Measurements from ENCODE around the gene ZNF536. TPM values are rescaled to one million over a fixed set of nuclear protein-coding genes. Genes with fewer than 3 reads are reported as not detected.

The ZNF536 gene
- total and polyA plus RNA-seq, 2 of the 13 experiments (the other 11 are each of a cell fraction or from before 2014, with no cell fraction given), result not detected

DNA sequence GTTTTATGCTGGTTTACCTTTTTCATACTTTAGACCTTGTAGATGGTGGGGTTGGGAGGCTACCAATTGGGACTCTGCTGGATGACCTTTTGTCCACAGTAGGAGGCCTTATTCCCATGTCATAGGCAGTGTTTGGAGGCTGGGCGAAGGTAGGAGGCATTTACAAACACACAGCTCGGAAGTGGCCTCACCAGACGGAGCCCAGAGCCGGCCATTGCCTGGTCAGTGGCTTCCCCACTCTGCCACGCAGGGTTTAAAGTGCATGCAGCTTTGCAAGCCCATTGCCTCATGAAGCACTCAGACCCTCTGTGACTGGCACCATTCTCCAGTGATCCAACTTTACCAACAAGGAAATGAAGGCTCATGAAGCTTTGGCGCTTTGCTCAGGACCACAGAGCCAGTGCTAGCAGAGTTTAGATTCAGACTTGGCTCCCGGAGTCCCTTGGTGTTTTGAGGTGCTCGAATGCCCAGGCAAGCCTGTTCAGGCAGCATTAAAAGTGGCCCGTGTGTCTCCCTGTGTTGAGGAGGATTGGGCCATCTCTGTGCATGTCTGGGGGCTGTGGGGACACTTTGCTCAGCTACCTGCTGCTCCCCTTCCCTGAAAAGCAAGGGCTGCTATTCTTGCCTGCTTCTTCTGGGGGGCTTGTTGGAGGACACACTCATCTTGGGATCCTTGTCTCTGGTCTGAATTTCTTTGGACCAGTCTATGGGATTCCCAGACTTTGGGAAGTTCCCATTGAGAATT, 148.7 kb downstream of the ZNF536 start (continued):
- TF ChIP-seq, protein P1, sequence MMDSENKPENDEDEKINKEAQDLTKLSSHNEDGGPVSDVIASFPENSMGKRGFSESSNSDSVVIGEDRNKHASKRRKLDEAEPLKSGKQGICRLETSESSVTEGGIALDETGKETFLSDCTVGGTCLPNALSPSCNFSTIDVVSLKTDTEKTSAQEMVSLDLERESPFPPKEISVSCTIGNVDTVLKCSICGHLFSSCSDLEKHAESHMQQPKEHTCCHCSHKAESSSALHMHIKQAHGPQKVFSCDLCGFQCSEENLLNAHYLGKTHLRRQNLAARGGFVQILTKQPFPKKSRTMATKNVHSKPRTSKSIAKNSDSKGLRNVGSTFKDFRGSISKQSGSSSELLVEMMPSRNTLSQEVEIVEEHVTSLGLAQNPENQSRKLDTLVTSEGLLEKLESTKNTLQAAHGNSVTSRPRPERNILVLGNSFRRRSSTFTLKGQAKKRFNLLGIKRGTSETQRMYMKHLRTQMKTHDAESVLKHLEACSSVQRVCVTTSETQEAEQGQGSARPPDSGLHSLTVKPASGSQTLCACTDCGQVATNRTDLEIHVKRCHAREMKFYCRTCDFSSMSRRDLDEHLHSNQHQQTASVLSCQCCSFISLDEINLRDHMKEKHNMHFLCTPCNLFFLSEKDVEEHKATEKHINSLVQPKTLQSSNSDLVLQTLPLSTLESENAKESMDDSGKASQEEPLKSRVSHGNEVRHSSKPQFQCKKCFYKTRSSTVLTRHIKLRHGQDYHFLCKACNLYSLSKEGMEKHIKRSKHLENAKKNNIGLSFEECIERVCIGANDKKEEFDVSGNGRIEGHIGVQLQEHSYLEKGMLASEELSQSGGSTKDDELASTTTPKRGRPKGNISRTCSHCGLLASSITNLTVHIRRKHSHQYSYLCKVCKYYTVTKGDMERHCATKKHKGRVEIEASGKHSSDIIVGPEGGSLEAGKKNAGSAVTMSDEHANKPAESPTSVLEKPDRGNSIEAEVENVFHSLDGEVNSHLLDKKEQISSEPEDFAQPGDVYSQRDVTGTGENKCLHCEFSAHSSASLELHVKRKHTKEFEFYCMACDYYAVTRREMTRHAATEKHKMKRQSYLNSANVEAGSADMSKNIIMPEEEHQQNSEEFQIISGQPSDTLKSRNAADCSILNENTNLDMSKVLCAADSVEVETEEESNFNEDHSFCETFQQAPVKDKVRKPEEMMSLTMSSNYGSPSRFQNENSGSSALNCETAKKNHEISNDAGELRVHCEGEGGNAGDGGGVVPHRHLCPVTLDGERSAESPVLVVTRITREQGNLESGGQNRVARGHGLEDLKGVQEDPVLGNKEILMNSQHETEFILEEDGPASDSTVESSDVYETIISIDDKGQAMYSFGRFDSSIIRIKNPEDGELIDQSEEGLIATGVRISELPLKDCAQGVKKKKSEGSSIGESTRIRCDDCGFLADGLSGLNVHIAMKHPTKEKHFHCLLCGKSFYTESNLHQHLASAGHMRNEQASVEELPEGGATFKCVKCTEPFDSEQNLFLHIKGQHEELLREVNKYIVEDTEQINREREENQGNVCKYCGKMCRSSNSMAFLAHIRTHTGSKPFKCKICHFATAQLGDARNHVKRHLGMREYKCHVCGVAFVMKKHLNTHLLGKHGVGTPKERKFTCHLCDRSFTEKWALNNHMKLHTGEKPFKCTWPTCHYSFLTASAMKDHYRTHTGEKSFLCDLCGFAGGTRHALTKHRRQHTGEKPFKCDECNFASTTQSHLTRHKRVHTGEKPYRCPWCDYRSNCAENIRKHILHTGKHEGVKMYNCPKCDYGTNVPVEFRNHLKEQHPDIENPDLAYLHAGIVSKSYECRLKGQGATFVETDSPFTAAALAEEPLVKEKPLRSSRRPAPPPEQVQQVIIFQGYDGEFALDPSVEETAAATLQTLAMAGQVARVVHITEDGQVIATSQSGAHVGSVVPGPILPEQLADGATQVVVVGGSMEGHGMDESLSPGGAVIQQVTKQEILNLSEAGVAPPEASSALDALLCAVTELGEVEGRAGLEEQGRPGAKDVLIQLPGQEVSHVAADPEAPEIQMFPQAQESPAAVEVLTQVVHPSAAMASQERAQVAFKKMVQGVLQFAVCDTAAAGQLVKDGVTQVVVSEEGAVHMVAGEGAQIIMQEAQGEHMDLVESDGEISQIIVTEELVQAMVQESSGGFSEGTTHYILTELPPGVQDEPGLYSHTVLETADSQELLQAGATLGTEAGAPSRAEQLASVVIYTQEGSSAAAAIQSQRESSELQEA (CRISPR knock-in tag; IDR thresholded peaks at IDR 0.05; ENCODE audit: not compliant biosample characterization), result no peak
- TF ChIP-seq JUND (CRISPR knock-in tag; IDR thresholded peaks at IDR 0.05) (no peak), BRCA1 (CRISPR knock-in tag; IDR thresholded peaks at IDR 0.05) (no peak), ZNF7 (CRISPR knock-in tag; IDR thresholded peaks at IDR 0.05) (no peak), IRF2 (CRISPR knock-in tag; IDR thresholded peaks at IDR 0.05) (no peak), ZNF775 (CRISPR knock-in tag; IDR thresholded peaks at IDR 0.05; ENCODE audit: borderline replicate concordance) (no peak), EED (CRISPR knock-in tag; IDR thresholded peaks at IDR 0.05) (no peak), ZNF607 (CRISPR knock-in tag; IDR thresholded peaks at IDR 0.05; ENCODE audit: borderline replicate concordance) (no peak), ARID2 (CRISPR knock-in tag; IDR thresholded peaks at IDR 0.05; ENCODE audit: borderline replicate concordance) (no peak), ZNF354B (CRISPR knock-in tag; IDR thresholded peaks at IDR 0.05) (no peak), HOXA3 (CRISPR knock-in tag; IDR thresholded peaks at IDR 0.05) (no peak), SNAI1 (CRISPR knock-in tag; IDR thresholded peaks at IDR 0.05; ENCODE audit: borderline replicate concordance) (no peak)
- TF ChIP-seq, protein P2, sequence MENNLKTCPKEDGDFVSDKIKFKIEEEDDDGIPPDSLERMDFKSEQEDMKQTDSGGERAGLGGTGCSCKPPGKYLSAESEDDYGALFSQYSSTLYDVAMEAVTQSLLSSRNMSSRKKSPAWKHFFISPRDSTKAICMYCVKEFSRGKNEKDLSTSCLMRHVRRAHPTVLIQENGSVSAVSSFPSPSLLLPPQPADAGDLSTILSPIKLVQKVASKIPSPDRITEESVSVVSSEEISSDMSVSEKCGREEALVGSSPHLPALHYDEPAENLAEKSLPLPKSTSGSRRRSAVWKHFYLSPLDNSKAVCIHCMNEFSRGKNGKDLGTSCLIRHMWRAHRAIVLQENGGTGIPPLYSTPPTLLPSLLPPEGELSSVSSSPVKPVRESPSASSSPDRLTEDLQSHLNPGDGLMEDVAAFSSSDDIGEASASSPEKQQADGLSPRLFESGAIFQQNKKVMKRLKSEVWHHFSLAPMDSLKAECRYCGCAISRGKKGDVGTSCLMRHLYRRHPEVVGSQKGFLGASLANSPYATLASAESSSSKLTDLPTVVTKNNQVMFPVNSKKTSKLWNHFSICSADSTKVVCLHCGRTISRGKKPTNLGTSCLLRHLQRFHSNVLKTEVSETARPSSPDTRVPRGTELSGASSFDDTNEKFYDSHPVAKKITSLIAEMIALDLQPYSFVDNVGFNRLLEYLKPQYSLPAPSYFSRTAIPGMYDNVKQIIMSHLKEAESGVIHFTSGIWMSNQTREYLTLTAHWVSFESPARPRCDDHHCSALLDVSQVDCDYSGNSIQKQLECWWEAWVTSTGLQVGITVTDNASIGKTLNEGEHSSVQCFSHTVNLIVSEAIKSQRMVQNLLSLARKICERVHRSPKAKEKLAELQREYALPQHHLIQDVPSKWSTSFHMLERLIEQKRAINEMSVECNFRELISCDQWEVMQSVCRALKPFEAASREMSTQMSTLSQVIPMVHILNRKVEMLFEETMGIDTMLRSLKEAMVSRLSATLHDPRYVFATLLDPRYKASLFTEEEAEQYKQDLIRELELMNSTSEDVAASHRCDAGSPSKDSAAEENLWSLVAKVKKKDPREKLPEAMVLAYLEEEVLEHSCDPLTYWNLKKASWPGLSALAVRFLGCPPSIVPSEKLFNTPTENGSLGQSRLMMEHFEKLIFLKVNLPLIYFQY (CRISPR knock-in tag; IDR thresholded peaks at IDR 0.05; ENCODE audit: borderline replicate concordance), result no peak
- TF ChIP-seq, protein P3, sequence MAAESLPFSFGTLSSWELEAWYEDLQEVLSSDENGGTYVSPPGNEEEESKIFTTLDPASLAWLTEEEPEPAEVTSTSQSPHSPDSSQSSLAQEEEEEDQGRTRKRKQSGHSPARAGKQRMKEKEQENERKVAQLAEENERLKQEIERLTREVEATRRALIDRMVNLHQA (CRISPR knock-in tag; IDR thresholded peaks at IDR 0.05), result no peak
